Lung (tissue), 12 donors: ENCODE results near the gene SLC4A2. TPM values are rescaled to one million over a fixed set of nuclear protein-coding genes. Genes with fewer than 3 reads are reported as not detected.

Source experiments
- ATAC-seq: fragments of 200-7000 bp; cut with Tn5 transposase; one replicate; pipeline ENCODE4 v1.9.1; 2020; ENCODE audit warnings: moderate number of reproducible peaks; ENCODE audit not compliant: insufficient read depth, low FRiP score
- DNase-seq, 3 donors: peaks; one replicate each; pipeline ENCODE4 v3.0.0-alpha.2; 2013 to 2017
- H3K27ac ChIP-seq, 2 donors: one replicate each; pipeline ENCODE4 v1.5.1; 2013; ENCODE audit warnings: mild to moderate bottlenecking in 2 of 2, moderate library complexity in 2 of 2, control low read depth in 1 of 2, inconsistent platforms in 1 of 2, low read depth in 1 of 2, low read length in 1 of 2
- H3K27me3 ChIP-seq, 3 donors: one replicate each; pipeline ENCODE4 v1.5.1; 2013; ENCODE audit warnings: low read length in 2 of 3; ENCODE audit not compliant: control insufficient read depth in 3 of 3, insufficient read depth in 3 of 3
- H3K36me3 ChIP-seq, 4 donors: one replicate each; pipeline ENCODE4 v1.5.1; 2013; ENCODE audit warnings: low read length in 4 of 4, mild to moderate bottlenecking in 1 of 4, moderate library complexity in 1 of 4; ENCODE audit not compliant: control insufficient read depth in 4 of 4, insufficient read depth in 4 of 4
- H3K4me1 ChIP-seq, 5 donors: one replicate each; pipeline ENCODE4 v1.5.1; 2013; ENCODE audit warnings: low read length in 5 of 5, mild to moderate bottlenecking in 2 of 5, moderate library complexity in 1 of 5; ENCODE audit not compliant: control insufficient read depth in 5 of 5, insufficient read depth in 5 of 5
- H3K4me3 ChIP-seq: one replicate; pipeline ENCODE4 v1.5.1; 2013; ENCODE audit warnings: mild to moderate bottlenecking, control low read depth, moderate library complexity
- H3K9ac ChIP-seq, 2 donors: one replicate each; pipeline ENCODE4 v1.5.1; 2013; ENCODE audit warnings: low read length in 2 of 2, control low read depth in 1 of 2; ENCODE audit not compliant: insufficient read depth in 1 of 2
- H3K9me3 ChIP-seq, 4 donors: one replicate each; pipeline ENCODE4 v1.5.1; 2013; ENCODE audit warnings: low read length in 3 of 4, mild to moderate bottlenecking in 1 of 4, moderate library complexity in 1 of 4; ENCODE audit not compliant: control insufficient read depth in 4 of 4, insufficient read depth in 3 of 4
- WGBS, 2 donors: extraction: QIAGEN DNeasy Blood & Tissue Kit; methylation state at CpG; one replicate each; pipeline ENCODE4 v1.1.7; 2013; 5-methylcytosine and 5-hydroxymethylcytosine counted together
- polyA plus RNA-seq, 2 donors: library from polyadenylated mRNA; stranded (reverse); fragments of 200-250 nt; gene quantifications; one replicate each; pipeline ENCODE4 v1.2.1, GENCODE V29; 2013
- total RNA-seq, 2 donors: library from RNA; depleted of rRNA in 1 of 2; stranded (reverse); fragments of >200 nt in 1 of 2; gene quantifications; one replicate each; pipeline ENCODE4 v1.2.1, GENCODE V29; 2014 to 2021
- TF ChIP-seq, protein P1 (sequence below): IDR thresholded peaks from 2 replicates; pipeline ENCODE4 v1.5.1; 2012; ENCODE audit warnings: mild to moderate bottlenecking; ENCODE audit errors: control extremely low read depth, extremely low read depth
- donor health status: control.
- donor health status: control.
- donor health status: Bipolar disorder and iron deficiency.
- donor health status: healthy.
- donor health status: DM: yes; HTN: yes; CAD: no.

SLC4A2 gene
- total and polyA plus RNA-seq, 4 donors = 66.3 to 173 (median 120) TPM

DNA sequence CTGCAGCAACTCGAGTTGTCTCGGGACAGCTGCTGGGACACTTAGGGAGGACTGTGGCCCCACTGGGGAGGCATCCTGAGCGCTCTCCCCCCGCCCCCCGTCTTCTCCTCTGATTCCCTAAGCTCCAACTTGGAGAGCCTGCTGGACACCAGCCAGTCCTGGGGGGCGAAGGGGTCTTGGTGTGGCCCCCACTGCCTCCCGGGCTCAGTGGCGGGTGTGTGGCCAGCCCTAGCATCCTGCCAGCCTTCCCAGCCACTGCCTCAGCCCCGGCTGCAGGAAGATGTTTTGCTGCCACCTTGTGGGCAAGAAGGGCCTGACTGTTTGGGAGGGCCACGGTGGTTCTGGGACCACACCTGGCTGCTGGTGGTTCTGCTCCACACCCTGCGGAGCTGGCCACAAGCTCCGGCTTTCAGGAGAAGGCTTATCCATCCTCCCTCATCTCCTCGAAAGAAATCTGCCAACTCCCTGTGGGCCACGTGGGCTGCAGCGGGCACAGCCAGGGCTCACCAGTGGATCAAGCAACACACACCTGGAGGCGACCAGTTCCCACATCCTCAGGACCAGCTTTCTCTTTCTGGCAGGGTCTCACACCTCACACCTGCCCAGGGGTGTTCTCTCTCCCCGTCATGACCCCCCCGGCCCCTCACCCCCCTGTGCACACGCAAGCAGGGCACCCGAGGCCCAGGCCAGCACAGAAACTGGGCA, 51.7 kb downstream of the SLC4A2 start:
- Histone ChIP-seq H3K4me3 (no peak overlapping the region), H3K27ac (peak overlapping the region in 1 of 2 donors; percentile 16), H3K4me1 (peaks cover 0 to 16% (median 10%) of the 10 kb centered on the region in 5 donors), H3K9ac (no peak overlapping the region), H3K27me3 (peaks cover 0 to 3% (median 0%) of the 10 kb centered on the region in 3 donors), H3K9me3 (no peaks in the 10 kb centered on the region), H3K36me3 (peaks cover 0 to 3% (median 0%) of the 10 kb centered on the region in 4 donors)
- DNase-seq (peak; percentile 78 to 84 (median 78)), ATAC-seq (peak; percentile 67)
- 43 to 45% methylated on average over 18 to 20 of the region's 20 CpGs for WGBS, 2 donors
- TF ChIP-seq, protein P1, sequence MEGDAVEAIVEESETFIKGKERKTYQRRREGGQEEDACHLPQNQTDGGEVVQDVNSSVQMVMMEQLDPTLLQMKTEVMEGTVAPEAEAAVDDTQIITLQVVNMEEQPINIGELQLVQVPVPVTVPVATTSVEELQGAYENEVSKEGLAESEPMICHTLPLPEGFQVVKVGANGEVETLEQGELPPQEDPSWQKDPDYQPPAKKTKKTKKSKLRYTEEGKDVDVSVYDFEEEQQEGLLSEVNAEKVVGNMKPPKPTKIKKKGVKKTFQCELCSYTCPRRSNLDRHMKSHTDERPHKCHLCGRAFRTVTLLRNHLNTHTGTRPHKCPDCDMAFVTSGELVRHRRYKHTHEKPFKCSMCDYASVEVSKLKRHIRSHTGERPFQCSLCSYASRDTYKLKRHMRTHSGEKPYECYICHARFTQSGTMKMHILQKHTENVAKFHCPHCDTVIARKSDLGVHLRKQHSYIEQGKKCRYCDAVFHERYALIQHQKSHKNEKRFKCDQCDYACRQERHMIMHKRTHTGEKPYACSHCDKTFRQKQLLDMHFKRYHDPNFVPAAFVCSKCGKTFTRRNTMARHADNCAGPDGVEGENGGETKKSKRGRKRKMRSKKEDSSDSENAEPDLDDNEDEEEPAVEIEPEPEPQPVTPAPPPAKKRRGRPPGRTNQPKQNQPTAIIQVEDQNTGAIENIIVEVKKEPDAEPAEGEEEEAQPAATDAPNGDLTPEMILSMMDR = peak; percentile 82

GRCh38 chr7:151113344-151114150, 54.2 kb downstream of the SLC4A2 start:
- Histone ChIP-seq H3K36me3 (peaks cover 0 to 19% (median 2%) of the 10 kb centered on the region in 4 donors), H3K9me3 (no peaks in the 10 kb centered on the region), H3K27me3 (peaks cover 0 to 3% (median 0%) of the 10 kb centered on the region in 3 donors), H3K4me3 (no peak overlapping the region), H3K9ac (no peak overlapping the region), H3K27ac (peak overlapping the region in 1 of 2 donors; percentile 53), H3K4me1 (peaks cover 0 to 16% (median 11%) of the 10 kb centered on the region in 5 donors)
- WGBS, 2 donors = 57 to 78% methylated on average over 13 of the region's 13 CpGs
- TF ChIP-seq, protein P1 = no peak
- DNase-seq = peak; percentile 71 to 84 (median 76)
- ATAC-seq = peak; percentile 23

GRCh38 chr7:151114151-151115090, 55.0 kb downstream of the SLC4A2 start:
- Histone ChIP-seq H3K4me3 (peak overlapping the region; percentile 45), H3K9me3 (no peaks in the 10 kb centered on the region), H3K36me3 (peaks cover 0 to 27% (median 9%) of the 10 kb centered on the region in 4 donors), H3K27me3 (peaks cover 0 to 3% (median 0%) of the 10 kb centered on the region in 3 donors), H3K27ac (peak overlapping the region in 1 of 2 donors; percentile 53), H3K4me1 (peaks cover 0 to 16% (median 11%) of the 10 kb centered on the region in 5 donors), H3K9ac (no peak overlapping the region)
- DNase-seq = peak; percentile 27 to 51 (median 50)
- 29 to 43% methylated on average over 65 to 101 of the region's 101 CpGs for WGBS, 2 donors
- TF ChIP-seq, protein P1 = no peak
- ATAC-seq = no peak
